ENCODE results near the gene EPHB2.

GRCh38 chr1:22836850-22837249 lies 126.2 kb downstream of the EPHB2 start:
- no peak for TF ChIP-seq EZH2 (IDR thresholded peaks at IDR 0.05)
- TF ChIP-seq POLR2AphosphoS5 (IDR thresholded peaks at IDR 0.05; ENCODE audit: borderline replicate concordance, low read depth, low read length), result no peak

Measured in SK-N-MC (cell line).